K562 (cell line): ENCODE measurements around the gene ITGB1BP2. TPM values are rescaled to one million over a fixed set of nuclear protein-coding genes. Genes with fewer than 3 reads are reported as not detected.

Source experiments
- DPF2 ChIP-seq: fragments of 450-650 bp; IDR thresholded peaks from 2 replicates; pipeline ENCODE4 v1.6.1; 2016
- GABPB2 ChIP-seq: fragments of 250-450 bp; sonication (Bioruptor Pico); conservative IDR thresholded peaks from 2 replicates; pipeline ENCODE4 v1.5.1; 2021; ENCODE audit warnings: mild to moderate bottlenecking
- GATAD2A ChIP-seq: fragments of 450-650 bp; IDR thresholded peaks from 2 replicates; pipeline ENCODE4 v1.6.1; 2017
- GATAD2B ChIP-seq: fragments of 450-650 bp; IDR thresholded peaks from 2 replicates; pipeline ENCODE4 v1.6.1; 2017; ENCODE audit warnings: mild to moderate bottlenecking, borderline replicate concordance
- HSF4 ChIP-seq: fragments of 250-450 bp; sonication (Bioruptor Pico); IDR thresholded peaks from 2 replicates; pipeline ENCODE4 v2.1.2; 2022; ENCODE audit warnings: mild to moderate bottlenecking, moderate library complexity, borderline replicate concordance
- JUN ChIP-seq, 2 experiments: sonication (generic) in 1 of 2; formaldehyde crosslinking in 1 of 2; IDR thresholded peaks; 2 replicates each; pipeline versions ENCODE4 v1.6.1 to v1.8.0; 2012 to 2022; ENCODE audit warnings: borderline replicate concordance in 2 of 2, mild to moderate bottlenecking in 2 of 2, improper control_type of control experiment in 1 of 2, low read depth in 1 of 2, low read length in 1 of 2, missing genetic modification reagents in 1 of 2
- KDM4B ChIP-seq, 2 experiments: fragments of 450-650 bp in 1 of 2; sonication (generic) in 1 of 2; IDR thresholded peaks; 2 replicates each; pipeline ENCODE4 v1.6.1; 2016 to 2017; ENCODE audit warnings: borderline replicate concordance in 2 of 2, antibody characterized with exemption in 1 of 2, low read depth in 1 of 2, mild to moderate bottlenecking in 1 of 2
- MAFF ChIP-seq: IDR thresholded peaks from 2 replicates; pipeline ENCODE4 v1.6.1; 2012; ENCODE audit warnings: low read length, improper control_type of control experiment
- MAFG ChIP-seq: fragments of 450-650 bp; conservative IDR thresholded peaks from 2 replicates; pipeline ENCODE4 v1.6.1; 2016; ENCODE audit warnings: missing genetic modification characterization, missing compliant biosample characterization
- MAZ ChIP-seq, 2 experiments: fragments of 450-650 bp in 1 of 2; sonication (generic) in 1 of 2; formaldehyde crosslinking; IDR thresholded peaks in 1 of 2; conservative IDR thresholded peaks in 1 of 2; 2 replicates each; pipeline versions ENCODE4 v1.4.0 to v1.5.0; 2020; ENCODE audit warnings: mild to moderate bottlenecking in 1 of 2, missing genetic modification reagents in 1 of 2
- MEF2D ChIP-seq: conservative IDR thresholded peaks from 2 replicates; pipeline ENCODE4 v1.6.1; 2016; ENCODE audit warnings: low read depth, missing genetic modification characterization, missing compliant biosample characterization
- POLR2G ChIP-seq: fragments of 200-400 bp; formaldehyde crosslinking; IDR thresholded peaks from 2 replicates; pipeline ENCODE4 v1.6.1; 2017; ENCODE audit warnings: low read depth, mild to moderate bottlenecking, antibody characterized with exemption, low read length, moderate library complexity
- RBFOX2 ChIP-seq: fragments of 200-400 bp; formaldehyde crosslinking; IDR thresholded peaks from 2 replicates; pipeline ENCODE4 v1.6.1; 2017; ENCODE audit warnings: low read depth, mild to moderate bottlenecking, low read length, moderate library complexity
- SMAD2 ChIP-seq: fragments of 150-350 bp; IDR thresholded peaks from 2 replicates; pipeline ENCODE4 v1.6.1; 2014; ENCODE audit warnings: low read depth, mild to moderate bottlenecking, low read length
- SRF ChIP-seq, 2 experiments: fragments of 250-450, 450-650 bp in 1 of 2; sonication (Bioruptor Pico) in 1 of 2; sonication (generic) in 1 of 2; formaldehyde crosslinking; IDR thresholded peaks; 2 replicates each; pipeline versions ENCODE4 v1.5.0 to v1.5.1; 2020 to 2022; ENCODE audit warnings: mild to moderate bottlenecking in 1 of 2, missing genetic modification reagents in 1 of 2
- USF2 ChIP-seq: sonication (generic); formaldehyde crosslinking; IDR thresholded peaks from 2 replicates; pipeline ENCODE4 v1.5.0; 2020; ENCODE audit warnings: missing genetic modification reagents
- ZC3H11A ChIP-seq: IDR thresholded peaks from 2 replicates; pipeline ENCODE4 v1.6.1; 2012; ENCODE audit warnings: low read depth, low read length, improper control_type of control experiment
- polyA plus RNA-seq, 8 experiments: library from polyadenylated mRNA; depleted of rRNA in 4 of 8; stranded (reverse) in 5 of 8; unstranded in 3 of 8; fragments of >200 nt; fragmentation: Nextera tagmentation in 2 of 8; fragmentation: Illumina TruSeq in 1 of 8; extraction: Ambion mirVana in 2 of 8; extraction: Trizol in 1 of 8; gene quantifications; 2 replicates each; pipeline versions ENCODE4 v1.2.1 to v1.2.3, GENCODE V29; 2011 to 2014; ENCODE audit warnings: inconsistent platforms in 1 of 8, missing spikeins in 1 of 8
- total RNA-seq, 7 experiments: library from RNA; depleted of rRNA in 6 of 7; stranded (reverse); fragments of >200 nt in 6 of 7; fragmentation: Illumina TruSeq in 2 of 7; extraction: Trizol in 2 of 7; gene quantifications; 2 replicates each; pipeline versions ENCODE4 v1.2.1 to v1.2.3, GENCODE V29; 2011 to 2021; ENCODE audit warnings: low replicate concordance in 1 of 7
- TF ChIP-seq, protein P1 (sequence below): sonication (generic); formaldehyde crosslinking; IDR thresholded peaks from 2 replicates; pipeline ENCODE4 v1.8.1; 2023; ENCODE audit warnings: mild to moderate bottlenecking, missing genetic modification reagents, moderate library complexity
- TF ChIP-seq, protein P2 (sequence below): sonication (generic); formaldehyde crosslinking; IDR thresholded peaks from 2 replicates; pipeline ENCODE4 v1.8.0; 2023; ENCODE audit warnings: mild to moderate bottlenecking, missing genetic modification reagents

Gene ITGB1BP2
- total and polyA plus RNA-seq, 9 of the 15 experiments (the other 6 are each of a cell fraction or from before 2014, with no cell fraction given), result 1.6 to 4.0 (median 1.9) TPM

DNA sequence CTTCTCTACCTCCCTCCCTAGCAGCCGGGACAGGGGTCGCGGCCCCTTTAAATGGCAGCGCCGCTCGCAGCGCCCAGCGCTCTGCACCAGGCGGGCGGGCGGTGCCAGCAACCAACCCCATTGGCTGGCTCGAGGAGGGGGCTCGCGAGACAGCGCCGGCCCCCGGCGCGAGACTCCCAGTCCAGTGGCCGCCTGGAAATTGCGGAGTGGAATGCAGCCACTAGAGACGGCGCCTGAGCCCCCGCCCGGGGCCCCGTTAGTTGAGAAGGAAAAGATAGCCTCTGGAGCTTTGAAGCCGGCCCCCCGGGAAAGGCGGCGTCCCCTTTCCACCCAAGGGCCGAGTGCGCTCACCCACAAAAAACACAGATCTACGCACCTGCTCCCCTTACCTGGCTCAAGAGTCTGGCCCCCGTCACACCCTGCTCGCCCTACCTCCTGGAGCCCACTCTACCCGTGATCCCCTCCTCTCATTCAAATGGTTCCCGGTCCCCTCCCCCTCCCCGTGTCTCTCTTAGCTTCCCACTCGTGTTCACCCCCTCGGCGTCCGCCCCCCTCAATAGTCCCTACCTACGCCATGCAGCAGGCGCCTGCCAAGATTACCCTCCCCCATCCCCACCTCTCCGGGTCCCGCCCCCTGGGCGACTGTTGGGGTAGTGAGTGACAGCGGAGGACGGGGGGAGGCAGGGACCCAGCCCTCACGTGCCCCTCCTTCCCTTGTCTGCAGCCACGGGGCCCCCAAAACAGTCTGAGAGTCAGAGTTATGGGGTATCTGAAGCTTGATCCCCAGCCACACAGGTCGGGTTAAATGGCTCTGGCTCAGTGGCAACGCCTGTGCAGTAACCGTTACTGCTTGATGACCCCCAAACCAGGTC is 47.2 kb upstream of the ITGB1BP2 start, which contains the start of gene ZMYM3 (continued):
- TF ChIP-seq GABPB2 (CRISPR knock-in tag), result no peak
- TF ChIP-seq ZC3H11A, result no peak
- no peak for TF ChIP-seq DPF2
- TF ChIP-seq MAZ (CRISPR knock-in tag; conservative IDR thresholded peaks at IDR 0.05 in 1 of 2, IDR thresholded peaks at IDR 0.05 in 1 of 2), result peak; percentile 71 to 86; a peak in 3 of 4 replicates
- TF ChIP-seq MAFF, result peak; percentile 30; the same call in 1 of the 2 replicates
- TF ChIP-seq USF2, result peak; percentile 62
- TF ChIP-seq JUN (IDR thresholded peaks at IDR 0.05; ENCODE audit: borderline replicate concordance, low read depth, low read length), result no peak
- TF ChIP-seq JUN (CRISPR knock-in tag; IDR thresholded peaks at IDR 0.05; ENCODE audit: borderline replicate concordance), result no peak
- peak; percentile 76 for TF ChIP-seq RBFOX2
- TF ChIP-seq GATAD2B, result peak; percentile 49; the same call in 1 of the 2 replicates
- TF ChIP-seq HSF4 (CRISPR knock-in tag), result no peak
- TF ChIP-seq POLR2G, result peak; percentile 78
- TF ChIP-seq MEF2D (tag), result no peak
- TF ChIP-seq MAFG, result no peak
- no peak for TF ChIP-seq SMAD2
- TF ChIP-seq KDM4B (IDR thresholded peaks at IDR 0.05; ENCODE audit: borderline replicate concordance in 2 of 2, low read depth in 1 of 2), result 0 out of 4 replicates have a peak, but pooled peaks of 1 of the 2 experiments have one; percentile 26
- 0 out of 2 replicates have a peak, but pooled peaks have one; percentile 23 for TF ChIP-seq GATAD2A
- TF ChIP-seq, protein P1, sequence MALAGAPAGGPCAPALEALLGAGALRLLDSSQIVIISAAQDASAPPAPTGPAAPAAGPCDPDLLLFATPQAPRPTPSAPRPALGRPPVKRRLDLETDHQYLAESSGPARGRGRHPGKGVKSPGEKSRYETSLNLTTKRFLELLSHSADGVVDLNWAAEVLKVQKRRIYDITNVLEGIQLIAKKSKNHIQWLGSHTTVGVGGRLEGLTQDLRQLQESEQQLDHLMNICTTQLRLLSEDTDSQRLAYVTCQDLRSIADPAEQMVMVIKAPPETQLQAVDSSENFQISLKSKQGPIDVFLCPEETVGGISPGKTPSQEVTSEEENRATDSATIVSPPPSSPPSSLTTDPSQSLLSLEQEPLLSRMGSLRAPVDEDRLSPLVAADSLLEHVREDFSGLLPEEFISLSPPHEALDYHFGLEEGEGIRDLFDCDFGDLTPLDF (CRISPR knock-in tag), result 0 out of 2 replicates have a peak, but pooled peaks have one; percentile 47
- TF ChIP-seq, protein P2, sequence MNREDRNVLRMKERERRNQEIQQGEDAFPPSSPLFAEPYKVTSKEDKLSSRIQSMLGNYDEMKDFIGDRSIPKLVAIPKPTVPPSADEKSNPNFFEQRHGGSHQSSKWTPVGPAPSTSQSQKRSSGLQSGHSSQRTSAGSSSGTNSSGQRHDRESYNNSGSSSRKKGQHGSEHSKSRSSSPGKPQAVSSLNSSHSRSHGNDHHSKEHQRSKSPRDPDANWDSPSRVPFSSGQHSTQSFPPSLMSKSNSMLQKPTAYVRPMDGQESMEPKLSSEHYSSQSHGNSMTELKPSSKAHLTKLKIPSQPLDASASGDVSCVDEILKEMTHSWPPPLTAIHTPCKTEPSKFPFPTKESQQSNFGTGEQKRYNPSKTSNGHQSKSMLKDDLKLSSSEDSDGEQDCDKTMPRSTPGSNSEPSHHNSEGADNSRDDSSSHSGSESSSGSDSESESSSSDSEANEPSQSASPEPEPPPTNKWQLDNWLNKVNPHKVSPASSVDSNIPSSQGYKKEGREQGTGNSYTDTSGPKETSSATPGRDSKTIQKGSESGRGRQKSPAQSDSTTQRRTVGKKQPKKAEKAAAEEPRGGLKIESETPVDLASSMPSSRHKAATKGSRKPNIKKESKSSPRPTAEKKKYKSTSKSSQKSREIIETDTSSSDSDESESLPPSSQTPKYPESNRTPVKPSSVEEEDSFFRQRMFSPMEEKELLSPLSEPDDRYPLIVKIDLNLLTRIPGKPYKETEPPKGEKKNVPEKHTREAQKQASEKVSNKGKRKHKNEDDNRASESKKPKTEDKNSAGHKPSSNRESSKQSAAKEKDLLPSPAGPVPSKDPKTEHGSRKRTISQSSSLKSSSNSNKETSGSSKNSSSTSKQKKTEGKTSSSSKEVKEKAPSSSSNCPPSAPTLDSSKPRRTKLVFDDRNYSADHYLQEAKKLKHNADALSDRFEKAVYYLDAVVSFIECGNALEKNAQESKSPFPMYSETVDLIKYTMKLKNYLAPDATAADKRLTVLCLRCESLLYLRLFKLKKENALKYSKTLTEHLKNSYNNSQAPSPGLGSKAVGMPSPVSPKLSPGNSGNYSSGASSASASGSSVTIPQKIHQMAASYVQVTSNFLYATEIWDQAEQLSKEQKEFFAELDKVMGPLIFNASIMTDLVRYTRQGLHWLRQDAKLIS, result no peak
- TF ChIP-seq SRF (CRISPR knock-in tag; IDR thresholded peaks at IDR 0.05), result peak in 1 of 2 experiments; percentile 27; a peak in 1 of 4 replicates
